A673 (cell line): ENCODE results near the gene TMEM165. TPM values are rescaled to one million over a fixed set of nuclear protein-coding genes. Genes with fewer than 3 reads are reported as not detected.

Source experiments
- BruUV-seq: library from RNA; stranded (reverse); fragments of 400-500 nt; replicated peaks from 2 replicates; lab custom pipeline; 2021; lab: Mats Ljungman, UMichigan
- CTCF ChIA-PET: fragments of 300-600 bp; sonication (Branson Sonifier 250); formaldehyde crosslinking; loops from one replicate; lab custom pipeline; 2022; ENCODE audit warnings: antibody characterized with exemption; lab: Charles Lee
- POLR2A ChIA-PET: fragments of 300-600 bp; sonication (Branson Sonifier 250); formaldehyde crosslinking; loops from one replicate; lab custom pipeline; 2022; ENCODE audit warnings: antibody characterized with exemption; ENCODE audit not compliant: low non-redundant PET; lab: Charles Lee
- DNase-seq: peaks from one replicate; pipeline ENCODE4 v3.0.0-alpha.2; 2015; ENCODE audit warnings: low spot score
- H3K27ac ChIP-seq: fragments of 200-600 bp; sonication (generic); 2 replicates; pipeline ENCODE4 v1.5.1; 2016; ENCODE audit warnings: mixed run types, low read depth, mild to moderate bottlenecking, mixed read lengths, antibody characterized with exemption, low read length; ENCODE audit not compliant: poor library complexity, severe bottlenecking
- H3K27me3 ChIP-seq: fragments of 200-600 bp; sonication (generic); replicated peaks from 2 replicates; pipeline ENCODE4 v1.6.1; 2017; ENCODE audit warnings: mixed run types, low read depth, mild to moderate bottlenecking, mixed read lengths, antibody characterized with exemption, low read length; ENCODE audit not compliant: insufficient read depth, poor library complexity
- H3K36me3 ChIP-seq: fragments of 200-600 bp; sonication (generic); 2 replicates; pipeline ENCODE4 v1.6.1; 2016; ENCODE audit warnings: mixed run types, mild to moderate bottlenecking, mixed read lengths, antibody characterized with exemption, low read length; ENCODE audit not compliant: insufficient read depth, poor library complexity, severe bottlenecking
- H3K4me1 ChIP-seq: fragments of 200-600 bp; sonication (generic); 2 replicates; pipeline ENCODE4 v1.6.1; 2017; ENCODE audit warnings: mixed run types, mild to moderate bottlenecking, mixed read lengths, antibody characterized with exemption, low read length; ENCODE audit not compliant: insufficient read depth, poor library complexity, severe bottlenecking
- H3K4me3 ChIP-seq: fragments of 200-600 bp; sonication (generic); 2 replicates; pipeline ENCODE4 v1.5.1; 2016; ENCODE audit warnings: low read depth, mixed run types, mild to moderate bottlenecking, mixed read lengths, low read length; ENCODE audit not compliant: poor library complexity, severe bottlenecking
- H3K9me3 ChIP-seq: fragments of 200-600 bp; sonication (generic); 2 replicates; pipeline ENCODE4 v1.6.1; 2016; ENCODE audit warnings: mixed run types, low read depth, mild to moderate bottlenecking, mixed read lengths, antibody characterized with exemption, low read length; ENCODE audit not compliant: poor library complexity, severe bottlenecking
- CTCF ChIP-seq: fragments of 300-800, 200-600 bp; sonication (generic); conservative IDR thresholded peaks from 2 replicates; pipeline ENCODE4 v1.5.1; 2017; ENCODE audit warnings: low read depth, mild to moderate bottlenecking, antibody characterized with exemption, low read length, moderate library complexity, mixed read lengths
- EZH2 ChIP-seq: fragments of 200-600 bp; sonication (generic); IDR thresholded peaks from 2 replicates; pipeline ENCODE4 v1.6.1; 2017; ENCODE audit warnings: borderline replicate concordance, low read depth, mild to moderate bottlenecking, mixed read lengths, antibody characterized with exemption, low read length; ENCODE audit not compliant: poor library complexity, severe bottlenecking
- intact Hi-C: fragments of 100-400 bp; cut with micrococcal nuclease; formaldehyde crosslinking; loops from one replicate; pipeline ENCODE4 v1.10.0; 2022; ENCODE audit not compliant: unreplicated experiment
- total RNA-seq: library from RNA; stranded (reverse); gene quantifications from 2 replicates; pipeline ENCODE4 v1.2.3, GENCODE V29; 2021

Gene TMEM165
- total RNA-seq, 1 experiment from 2014 or later, result 34.7 TPM

- POLR2A ChIA-PET, result no interaction called here
- Histone ChIP-seq H3K36me3 (peaks cover 3% of the 10 kb centered on the region), H3K27ac (no peak overlapping the region), H3K4me3 (no peak overlapping the region), H3K27me3 (no peaks in the 10 kb centered on the region), H3K9me3 (no peaks in the 10 kb centered on the region), H3K4me1 (peaks cover 7% of the 10 kb centered on the region)
- BruUV-seq, result no TSS peak
- intact Hi-C loops, result loop anchor here (10.0 kb wide), 1 partner anchor 458 kb away; no protein-coding TSS in a partner anchor
- DNase-seq, result no peak
- CTCF ChIA-PET, result no interaction called here
- TF ChIP-seq CTCF (no peak), EZH2 (no peak)
Measured at GRCh38 chr4:55406545-55406944, 10.8 kb downstream of the TMEM165 start.

- Histone ChIP-seq H3K4me3 (no peak overlapping the region), H3K27me3 (no peaks in the 10 kb centered on the region), H3K9me3 (no peaks in the 10 kb centered on the region), H3K36me3 (peaks cover 3% of the 10 kb centered on the region), H3K27ac (no peak overlapping the region), H3K4me1 (peaks cover 7% of the 10 kb centered on the region)
- BruUV-seq, result no TSS peak
- DNase-seq, result no peak
- TF ChIP-seq EZH2 (no peak), CTCF (no peak)
- ChIA-PET POLR2A (no interaction called here), CTCF (no interaction called here)
- intact Hi-C loops, result loop anchor here (10.0 kb wide), 1 partner anchor 458 kb away; no protein-coding TSS in a partner anchor
Measured at GRCh38 chr4:55407119-55407518, 11.4 kb downstream of the TMEM165 start.

GRCh38 chr4:55407764-55408163 lies 12.0 kb downstream of the TMEM165 start:
- intact Hi-C loops, result loop anchor here (10.0 kb wide), 1 partner anchor 457 kb away; no protein-coding TSS in a partner anchor
- Histone ChIP-seq H3K4me1 (peaks cover 7% of the 10 kb centered on the region), H3K27me3 (no peaks in the 10 kb centered on the region), H3K4me3 (no peak overlapping the region), H3K9me3 (no peaks in the 10 kb centered on the region), H3K36me3 (peaks cover 3% of the 10 kb centered on the region), H3K27ac (no peak overlapping the region)
- POLR2A ChIA-PET, result no interaction called here
- CTCF ChIA-PET, result no interaction called here
- no peak for DNase-seq
- no peak for TF ChIP-seq CTCF
- TF ChIP-seq EZH2, result no peak
- no TSS peak for BruUV-seq
